Measurements from ENCODE around the gene EGLN1. TPM values are rescaled to one million over a fixed set of nuclear protein-coding genes. Genes with fewer than 3 reads are reported as not detected.

EGLN1 gene
- total RNA-seq, 1 experiment from 2014 or later, result 26.7 TPM

- Histone ChIP-seq H3K4me1 (peaks cover 35% of the 10 kb centered on the region), H3K36me3 (ENCODE audit: control insufficient read depth, insufficient read depth, low read length) (no peaks in the 10 kb centered on the region), H3K4me3 (ENCODE audit: low read depth, low read length) (no peak overlapping the region), H3K9me3 (no peaks in the 10 kb centered on the region), H3K27me3 (replicated peaks; ENCODE audit: control insufficient read depth, insufficient read depth, low read length) (no peaks in the 10 kb centered on the region)
- Mint-ChIP-seq H3K27ac (ENCODE audit: unreplicated experiment) (peak overlapping the region; percentile 13), H3K4me3 (ENCODE audit: unreplicated experiment) (no peak overlapping the region), H3K9me3 (ENCODE audit: unreplicated experiment) (no peaks in the 10 kb centered on the region), H3K36me3 (ENCODE audit: insufficient read depth, unreplicated experiment) (peaks cover 6% of the 10 kb centered on the region), H3K4me1 (ENCODE audit: low read depth, unreplicated experiment) (peaks cover 30% of the 10 kb centered on the region), H3K27me3 (ENCODE audit: insufficient read depth, unreplicated experiment) (no peaks in the 10 kb centered on the region)
- no peak for DNase-seq
- ChIA-PET POLR2A (no interaction called here), CTCF (no interaction called here)
- no TSS peak for BruUV-seq (replicated peaks)
- intact Hi-C loops (cut with micrococcal nuclease; ENCODE audit: unreplicated experiment), result no loop called here
- TF ChIP-seq CTCF (IDR thresholded peaks at IDR 0.05; ENCODE audit: insufficient read depth in 1 of 2, low read depth in 1 of 2, low read length in 1 of 2, severe bottlenecking in 1 of 2, unreplicated experiment in 1 of 2), result no peak
Observed at GRCh38 chr1:231387770-231388669, 34.1 kb downstream of the EGLN1 start.

GRCh38 chr1:231386466-231386865, 35.6 kb downstream of the EGLN1 start:
- intact Hi-C loops (cut with micrococcal nuclease; ENCODE audit: unreplicated experiment), result no loop called here
- no peak for DNase-seq
- POLR2A ChIA-PET, result no interaction called here
- no peak for TF ChIP-seq CTCF (IDR thresholded peaks at IDR 0.05; ENCODE audit: insufficient read depth in 1 of 2, low read depth in 1 of 2, low read length in 1 of 2, severe bottlenecking in 1 of 2, unreplicated experiment in 1 of 2)
- peaks cover 24% of the 10 kb centered on the region for H3K4me1 Mint-ChIP-seq (ENCODE audit: low read depth, unreplicated experiment)
- Histone ChIP-seq H3K36me3 (ENCODE audit: control insufficient read depth, insufficient read depth, low read length) (no peaks in the 10 kb centered on the region), H3K4me3 (ENCODE audit: low read depth, low read length) (no peak overlapping the region), H3K27me3 (replicated peaks; ENCODE audit: control insufficient read depth, insufficient read depth, low read length) (no peaks in the 10 kb centered on the region), H3K4me1 (peaks cover 28% of the 10 kb centered on the region), H3K9me3 (no peaks in the 10 kb centered on the region)
- H3K36me3 Mint-ChIP-seq (ENCODE audit: insufficient read depth, unreplicated experiment), result peaks cover 6% of the 10 kb centered on the region
- no peak overlapping the region for H3K4me3 Mint-ChIP-seq (ENCODE audit: unreplicated experiment)
- H3K27me3 Mint-ChIP-seq (ENCODE audit: insufficient read depth, unreplicated experiment), result no peaks in the 10 kb centered on the region
- no peak overlapping the region for H3K27ac Mint-ChIP-seq (ENCODE audit: unreplicated experiment)
- CTCF ChIA-PET, result interaction anchor here (0.6 kb wide), 1 partner anchor 325 kb away, joined by 3 read pairs; no protein-coding TSS in a partner anchor
- H3K9me3 Mint-ChIP-seq (ENCODE audit: unreplicated experiment), result no peaks in the 10 kb centered on the region
- BruUV-seq (replicated peaks), result no TSS peak

- TF ChIP-seq CTCF (IDR thresholded peaks at IDR 0.05; ENCODE audit: insufficient read depth in 1 of 2, low read depth in 1 of 2, low read length in 1 of 2, severe bottlenecking in 1 of 2, unreplicated experiment in 1 of 2), result no peak
- H3K36me3 Mint-ChIP-seq (ENCODE audit: insufficient read depth, unreplicated experiment), result peaks cover 5% of the 10 kb centered on the region
- intact Hi-C loops (cut with micrococcal nuclease; ENCODE audit: unreplicated experiment), result loop anchor here (1.0 kb wide), 1 partner anchor 8 kb away; no protein-coding TSS in a partner anchor
- peaks cover 18% of the 10 kb centered on the region for H3K4me1 Mint-ChIP-seq (ENCODE audit: low read depth, unreplicated experiment)
- POLR2A ChIA-PET, result no interaction called here
- CTCF ChIA-PET, result no interaction called here
- Histone ChIP-seq H3K4me1 (peaks cover 28% of the 10 kb centered on the region), H3K36me3 (ENCODE audit: control insufficient read depth, insufficient read depth, low read length) (no peaks in the 10 kb centered on the region), H3K4me3 (ENCODE audit: low read depth, low read length) (no peak overlapping the region), H3K27me3 (replicated peaks; ENCODE audit: control insufficient read depth, insufficient read depth, low read length) (no peaks in the 10 kb centered on the region), H3K9me3 (no peaks in the 10 kb centered on the region)
- H3K9me3 Mint-ChIP-seq (ENCODE audit: unreplicated experiment), result no peaks in the 10 kb centered on the region
- no peaks in the 10 kb centered on the region for H3K27me3 Mint-ChIP-seq (ENCODE audit: insufficient read depth, unreplicated experiment)
- DNase-seq, result no peak
- no peak overlapping the region for H3K4me3 Mint-ChIP-seq (ENCODE audit: unreplicated experiment)
- no peak overlapping the region for H3K27ac Mint-ChIP-seq (ENCODE audit: unreplicated experiment)
- BruUV-seq (replicated peaks), result no TSS peak
Observed at GRCh38 chr1:231385416-231385748, 36.7 kb downstream of the EGLN1 start.

Data from Caco-2 (cell line).